GM12878 (cell line): ENCODE results near the gene HMGN1. TPM values are rescaled to one million over a fixed set of nuclear protein-coding genes. Genes with fewer than 3 reads are reported as not detected.
A peak's percentile ranks its signal among the peaks of the same experiment; 100 is the strongest.

ENCODE experiments used
- BCL3 ChIP-seq: IDR thresholded peaks from 2 replicates; pipeline ENCODE4 v1.6.1; 2011; ENCODE audit warnings: borderline replicate concordance, low read depth, mild to moderate bottlenecking, moderate library complexity, low read length; ENCODE audit not compliant: insufficient read depth, poor library complexity, severe bottlenecking
- CREB1 ChIP-seq: IDR thresholded peaks from 2 replicates; pipeline ENCODE4 v1.6.1; 2012; ENCODE audit warnings: low read depth, mild to moderate bottlenecking, inconsistent platforms
- FOXM1 ChIP-seq: IDR thresholded peaks from 2 replicates; pipeline ENCODE4 v1.6.1; 2012; ENCODE audit warnings: low read depth, mild to moderate bottlenecking, inconsistent platforms, low read length, moderate library complexity
- HDGF ChIP-seq: fragments of 450-650 bp; IDR thresholded peaks from 2 replicates; pipeline ENCODE4 v1.6.1; 2016; ENCODE audit warnings: antibody characterized with exemption
- IKZF2 ChIP-seq, 2 experiments: fragments of 450-650 bp; IDR thresholded peaks; 2 replicates each; pipeline ENCODE4 v1.6.1; 2017; ENCODE audit warnings: mild to moderate bottlenecking in 2 of 2, moderate library complexity in 2 of 2
- JUND ChIP-seq: IDR thresholded peaks from 2 replicates; pipeline ENCODE4 v1.6.1; 2012; ENCODE audit warnings: low read depth, mild to moderate bottlenecking, low read length, improper control_type of control experiment, moderate library complexity
- MXI1 ChIP-seq: fragments of 150-350 bp; IDR thresholded peaks from 2 replicates; pipeline ENCODE4 v1.6.1; 2011; ENCODE audit warnings: low read depth, mild to moderate bottlenecking, inconsistent platforms, low read length, improper control_type of control experiment
- MYC ChIP-seq: IDR thresholded peaks from 2 replicates; pipeline ENCODE4 v1.6.1; 2011; ENCODE audit warnings: mild to moderate bottlenecking, low read length, moderate library complexity, inconsistent platforms; ENCODE audit not compliant: insufficient read depth, insufficient replicate concordance, insufficient read length, severe bottlenecking
- PRDM15 ChIP-seq: fragments of 450-650 bp; formaldehyde crosslinking; IDR thresholded peaks from 2 replicates; pipeline ENCODE4 v1.4.0; 2020; ENCODE audit warnings: mild to moderate bottlenecking, moderate library complexity
- RCOR1 ChIP-seq: conservative IDR thresholded peaks from 2 replicates; pipeline ENCODE4 v1.6.1; 2012; ENCODE audit warnings: low read depth, low read length, improper control_type of control experiment
- RELA ChIP-seq: fragments of 450-650 bp; IDR thresholded peaks from 2 replicates; pipeline ENCODE4 v1.8.0; 2014; ENCODE audit warnings: borderline replicate concordance; ENCODE audit not compliant: partially characterized antibody
- SREBF2 ChIP-seq: IDR thresholded peaks from 2 replicates; pipeline ENCODE4 v1.6.1; 2012; ENCODE audit warnings: mild to moderate bottlenecking, low read length
- STAT1 ChIP-seq: fragments of 450-650 bp; conservative IDR thresholded peaks from 2 replicates; pipeline ENCODE4 v1.6.1; 2014; ENCODE audit warnings: antibody characterized with exemption, mild to moderate bottlenecking
- ZNF24 ChIP-seq: fragments of 450-650 bp; IDR thresholded peaks from 2 replicates; pipeline ENCODE4 v1.6.1; 2017; ENCODE audit warnings: antibody characterized with exemption, mild to moderate bottlenecking
- ZNF274 ChIP-seq: IDR thresholded peaks from one replicate; pipeline ENCODE4 v1.8.0; 2011; ENCODE audit not compliant: insufficient read length, insufficient read depth
- polyA plus RNA-seq, 11 experiments: library from polyadenylated mRNA; depleted of rRNA in 4 of 11; unstranded in 6 of 11; stranded (reverse) in 5 of 11; fragments of >200 nt; fragmentation: Nextera tagmentation in 4 of 11; fragmentation: Illumina TruSeq in 1 of 11; extraction: Ambion mirVana in 4 of 11; extraction: Trizol in 1 of 11; gene quantifications; 1 replicate in 1 of 11; 2 replicates in 10 of 11; pipeline versions ENCODE4 v1.2.1 to v1.2.3, GENCODE V29; 2011 to 2016; ENCODE audit warnings: inconsistent platforms in 2 of 11, missing spikeins in 2 of 11, low read depth in 1 of 11
- total RNA-seq, 4 experiments: library from RNA; depleted of rRNA in 3 of 4; stranded (reverse); fragments of >200 nt in 3 of 4; fragmentation: Illumina TruSeq in 1 of 4; extraction: Trizol in 1 of 4; gene quantifications; 2 replicates each; pipeline versions ENCODE4 v1.2.1 to v1.2.3, GENCODE V29; 2013 to 2021
- TF ChIP-seq, protein P1 (sequence below): fragments of 450-650 bp; IDR thresholded peaks from 2 replicates; pipeline ENCODE4 v1.6.1; 2016; ENCODE audit warnings: mild to moderate bottlenecking
- TF ChIP-seq, protein P2 (sequence below): fragments of 450-650 bp; IDR thresholded peaks from 2 replicates; pipeline ENCODE4 v1.6.1; 2017; ENCODE audit warnings: mild to moderate bottlenecking
- TF ChIP-seq, protein P3 (sequence below): IDR thresholded peaks from 2 replicates; pipeline ENCODE4 v1.6.1; 2012; ENCODE audit warnings: low read length, inconsistent platforms

HMGN1 gene
- total and polyA plus RNA-seq, 10 of the 15 experiments (the other 5 are each of a cell fraction or from before 2014, with no cell fraction given) = 120 to 798 (median 396) TPM

DNA sequence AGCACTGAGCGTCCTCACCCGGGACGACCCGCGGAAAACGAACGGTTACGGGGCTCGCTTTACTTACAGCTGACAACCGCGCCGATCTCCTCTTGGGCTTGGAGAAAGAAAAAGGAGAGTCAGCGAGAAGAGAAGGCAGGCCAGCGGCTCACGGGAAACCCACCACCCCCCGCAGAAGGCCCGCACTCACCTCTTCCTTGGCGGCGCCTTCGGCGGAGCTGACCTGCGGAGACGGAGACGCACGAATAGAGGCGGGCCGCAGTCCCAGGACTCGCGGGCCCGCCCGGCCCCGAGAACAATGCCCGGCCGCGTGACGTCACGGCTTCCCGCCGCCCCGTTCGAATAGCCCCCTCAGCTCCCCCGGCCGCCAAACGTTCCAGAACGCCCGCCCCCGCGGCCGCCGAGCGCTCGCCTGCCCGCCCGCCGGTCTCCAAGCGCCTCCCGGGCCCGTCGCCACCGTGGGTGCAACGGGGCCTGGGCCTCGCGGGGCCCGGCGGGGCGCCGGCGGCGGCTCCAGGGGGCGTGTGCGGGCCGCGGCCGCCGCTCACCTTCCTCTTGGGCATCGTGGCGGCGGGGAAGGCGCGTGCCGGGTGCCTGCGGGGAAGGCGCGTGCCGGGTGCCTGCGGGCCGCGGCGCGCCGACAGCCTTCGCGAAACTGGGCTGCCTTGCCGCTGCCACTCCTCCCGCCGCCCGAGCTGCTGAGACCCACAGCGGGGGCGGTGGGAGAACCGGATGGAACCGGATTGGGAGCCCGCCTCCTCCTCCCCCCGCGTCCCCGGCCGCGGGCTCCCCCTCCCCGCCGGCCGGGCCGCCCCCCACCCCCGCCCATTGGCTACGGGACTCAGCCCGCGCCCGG is at the start of gene HMGN1 (continued):
- peak; percentile 27; the same call in 1 of the 2 replicates for TF ChIP-seq MXI1
- TF ChIP-seq SREBF2 = no peak
- peak; percentile 74 for TF ChIP-seq CREB1
- TF ChIP-seq JUND = no peak; the same call in 1 of the 2 replicates
- TF ChIP-seq STAT1 = no peak
- TF ChIP-seq PRDM15 (CRISPR knock-in tag) = no peak
- TF ChIP-seq, protein P1, sequence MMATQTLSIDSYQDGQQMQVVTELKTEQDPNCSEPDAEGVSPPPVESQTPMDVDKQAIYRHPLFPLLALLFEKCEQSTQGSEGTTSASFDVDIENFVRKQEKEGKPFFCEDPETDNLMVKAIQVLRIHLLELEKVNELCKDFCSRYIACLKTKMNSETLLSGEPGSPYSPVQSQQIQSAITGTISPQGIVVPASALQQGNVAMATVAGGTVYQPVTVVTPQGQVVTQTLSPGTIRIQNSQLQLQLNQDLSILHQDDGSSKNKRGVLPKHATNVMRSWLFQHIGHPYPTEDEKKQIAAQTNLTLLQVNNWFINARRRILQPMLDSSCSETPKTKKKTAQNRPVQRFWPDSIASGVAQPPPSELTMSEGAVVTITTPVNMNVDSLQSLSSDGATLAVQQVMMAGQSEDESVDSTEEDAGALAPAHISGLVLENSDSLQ = no peak
- TF ChIP-seq, protein P2, sequence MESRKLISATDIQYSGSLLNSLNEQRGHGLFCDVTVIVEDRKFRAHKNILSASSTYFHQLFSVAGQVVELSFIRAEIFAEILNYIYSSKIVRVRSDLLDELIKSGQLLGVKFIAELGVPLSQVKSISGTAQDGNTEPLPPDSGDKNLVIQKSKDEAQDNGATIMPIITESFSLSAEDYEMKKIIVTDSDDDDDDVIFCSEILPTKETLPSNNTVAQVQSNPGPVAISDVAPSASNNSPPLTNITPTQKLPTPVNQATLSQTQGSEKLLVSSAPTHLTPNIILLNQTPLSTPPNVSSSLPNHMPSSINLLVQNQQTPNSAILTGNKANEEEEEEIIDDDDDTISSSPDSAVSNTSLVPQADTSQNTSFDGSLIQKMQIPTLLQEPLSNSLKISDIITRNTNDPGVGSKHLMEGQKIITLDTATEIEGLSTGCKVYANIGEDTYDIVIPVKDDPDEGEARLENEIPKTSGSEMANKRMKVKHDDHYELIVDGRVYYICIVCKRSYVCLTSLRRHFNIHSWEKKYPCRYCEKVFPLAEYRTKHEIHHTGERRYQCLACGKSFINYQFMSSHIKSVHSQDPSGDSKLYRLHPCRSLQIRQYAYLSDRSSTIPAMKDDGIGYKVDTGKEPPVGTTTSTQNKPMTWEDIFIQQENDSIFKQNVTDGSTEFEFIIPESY = no peak
- TF ChIP-seq RCOR1 = no peak
- TF ChIP-seq IKZF2 (IDR thresholded peaks at IDR 0.05) = no peak
- no peak for TF ChIP-seq RELA
- TF ChIP-seq, protein P3, sequence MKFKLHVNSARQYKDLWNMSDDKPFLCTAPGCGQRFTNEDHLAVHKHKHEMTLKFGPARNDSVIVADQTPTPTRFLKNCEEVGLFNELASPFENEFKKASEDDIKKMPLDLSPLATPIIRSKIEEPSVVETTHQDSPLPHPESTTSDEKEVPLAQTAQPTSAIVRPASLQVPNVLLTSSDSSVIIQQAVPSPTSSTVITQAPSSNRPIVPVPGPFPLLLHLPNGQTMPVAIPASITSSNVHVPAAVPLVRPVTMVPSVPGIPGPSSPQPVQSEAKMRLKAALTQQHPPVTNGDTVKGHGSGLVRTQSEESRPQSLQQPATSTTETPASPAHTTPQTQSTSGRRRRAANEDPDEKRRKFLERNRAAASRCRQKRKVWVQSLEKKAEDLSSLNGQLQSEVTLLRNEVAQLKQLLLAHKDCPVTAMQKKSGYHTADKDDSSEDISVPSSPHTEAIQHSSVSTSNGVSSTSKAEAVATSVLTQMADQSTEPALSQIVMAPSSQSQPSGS = no peak
- no peak for TF ChIP-seq HDGF
- no peak for TF ChIP-seq ZNF274
- no peak for TF ChIP-seq FOXM1
- TF ChIP-seq MYC = no peak
- no peak for TF ChIP-seq ZNF24
- no peak for TF ChIP-seq BCL3
